Body of pancreas (tissue), 4 donors: Measurements from ENCODE around the gene OR5A1. TPM values are rescaled to one million over a fixed set of nuclear protein-coding genes. Genes with fewer than 3 reads are reported as not detected.

Experiments used
- ATAC-seq: fragments of 150-250 bp; one replicate; pipeline ENCODE4 v1.9.1; 2016
- DNase-seq, 4 donors: peaks; one replicate each; pipeline ENCODE4 v3.0.0-alpha.2; 2019
- H3K27ac ChIP-seq, 4 donors: fragments of 200-600 bp; sonication (generic); 1 replicate in 3 of 4; 2 replicates in 1 of 4; pipeline versions ENCODE4 v1.5.1 to v1.6.1; 2016 to 2019; ENCODE audit warnings: mild to moderate bottlenecking in 1 of 4, mixed read lengths in 1 of 4, moderate library complexity in 1 of 4
- H3K27me3 ChIP-seq, 2 donors: fragments of 200-600 bp; sonication (generic); one replicate each; pipeline ENCODE4 v1.6.0; 2016; ENCODE audit warnings: mild to moderate bottlenecking in 1 of 2
- H3K36me3 ChIP-seq, 2 donors: fragments of 200-600 bp; sonication (generic); replicated peaks in 1 of 2; 2 replicates each; pipeline ENCODE4 v1.5.1; 2016; ENCODE audit warnings: low read depth in 2 of 2; ENCODE audit not compliant: insufficient read depth in 1 of 2
- H3K4me1 ChIP-seq: fragments of 200-600 bp; sonication (generic); one replicate; pipeline ENCODE4 v1.6.0; 2016
- H3K4me3 ChIP-seq, 2 donors: fragments of 200-600 bp; sonication (generic); 1 replicate in 1 of 2; 2 replicates in 1 of 2; pipeline ENCODE4 v1.5.1; 2016 to 2019
- H3K9me3 ChIP-seq, 3 donors: fragments of 200-600 bp; sonication (generic); 1 replicate in 2 of 3; 2 replicates in 1 of 3; pipeline ENCODE4 v1.5.1; 2016
- POLR2A ChIP-seq, 3 donors: fragments of 450-650 bp; IDR thresholded peaks; one replicate each; pipeline ENCODE4 v1.6.1; 2016; ENCODE audit warnings: antibody characterized with exemption in 3 of 3, mild to moderate bottlenecking in 2 of 3
- WGBS, 2 donors: methylation state at CpG; one replicate each; pipeline ENCODE4 v1.1.5; 2017; 5-methylcytosine and 5-hydroxymethylcytosine counted together
- intact Hi-C: fragments of 100-400 bp; cut with DNase I; formaldehyde crosslinking; loops from one replicate; pipeline ENCODE4 v1.15.1; 2023
- total RNA-seq, 2 donors: library from RNA; depleted of rRNA; stranded (reverse); fragments of >200 nt; gene quantifications; one replicate each; pipeline ENCODE4 v1.1.0, GENCODE V29; 2016
- TF ChIP-seq, protein P1 (sequence below), 7 experiments: fragments of 450-650 bp in 4 of 7; fragments of 200-600 bp in 3 of 7; sonication (generic) in 3 of 7; IDR thresholded peaks; one replicate each; pipeline ENCODE4 v1.5.1; 2016 to 2019; ENCODE audit warnings: antibody characterized with exemption in 7 of 7

The OR5A1 gene
- not detected for total RNA-seq

DNA sequence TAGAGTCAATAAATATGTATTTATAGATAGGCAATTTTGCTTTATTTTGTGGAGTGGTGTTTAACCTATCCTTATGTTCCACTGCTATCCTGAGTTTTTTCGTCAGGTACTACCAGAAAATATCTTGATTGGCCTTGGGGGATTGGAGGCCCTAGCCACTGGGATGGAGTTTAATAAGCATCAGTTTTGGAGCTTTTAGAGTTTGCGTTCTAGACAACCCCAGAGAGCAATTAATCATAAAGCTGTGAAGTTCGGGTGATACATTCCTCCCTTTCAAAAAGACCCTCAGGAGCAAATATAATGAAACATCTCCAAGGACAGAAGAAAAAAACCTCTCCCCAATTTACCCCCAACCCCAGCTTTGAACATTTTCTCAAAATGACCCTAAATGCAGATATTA, at the start of gene OR5A1:
TSS of gene OR5A1 (plus strand) at position 301 of the 400 bp plus-strand sequence. CDS start 6,700 bp downstream, outside the sequence.
- H3K4me3 ChIP-seq, result no peak within 1 kb of the TSS
- no peak for DNase-seq
- no peaks in the 10 kb centered on the region for H3K36me3 ChIP-seq
- H3K27ac ChIP-seq, result no peak within 1 kb of the TSS
- ATAC-seq, result no peak
- intact Hi-C loops, result loop anchor here (10.0 kb wide), 1 partner anchor 171 kb away; no protein-coding TSS in a partner anchor
- WGBS, 2 donors, result 67 to 68% methylated on average over 3 of the region's 3 CpGs
- no peaks in the 10 kb centered on the region for H3K27me3 ChIP-seq
- TF ChIP-seq, protein P1, sequence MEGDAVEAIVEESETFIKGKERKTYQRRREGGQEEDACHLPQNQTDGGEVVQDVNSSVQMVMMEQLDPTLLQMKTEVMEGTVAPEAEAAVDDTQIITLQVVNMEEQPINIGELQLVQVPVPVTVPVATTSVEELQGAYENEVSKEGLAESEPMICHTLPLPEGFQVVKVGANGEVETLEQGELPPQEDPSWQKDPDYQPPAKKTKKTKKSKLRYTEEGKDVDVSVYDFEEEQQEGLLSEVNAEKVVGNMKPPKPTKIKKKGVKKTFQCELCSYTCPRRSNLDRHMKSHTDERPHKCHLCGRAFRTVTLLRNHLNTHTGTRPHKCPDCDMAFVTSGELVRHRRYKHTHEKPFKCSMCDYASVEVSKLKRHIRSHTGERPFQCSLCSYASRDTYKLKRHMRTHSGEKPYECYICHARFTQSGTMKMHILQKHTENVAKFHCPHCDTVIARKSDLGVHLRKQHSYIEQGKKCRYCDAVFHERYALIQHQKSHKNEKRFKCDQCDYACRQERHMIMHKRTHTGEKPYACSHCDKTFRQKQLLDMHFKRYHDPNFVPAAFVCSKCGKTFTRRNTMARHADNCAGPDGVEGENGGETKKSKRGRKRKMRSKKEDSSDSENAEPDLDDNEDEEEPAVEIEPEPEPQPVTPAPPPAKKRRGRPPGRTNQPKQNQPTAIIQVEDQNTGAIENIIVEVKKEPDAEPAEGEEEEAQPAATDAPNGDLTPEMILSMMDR (IDR thresholded peaks at IDR 0.05), result no peak
- no peak for TF ChIP-seq POLR2A (IDR thresholded peaks at IDR 0.05)
- H3K9me3 ChIP-seq, result no peaks in the 10 kb centered on the region
- no peaks in the 10 kb centered on the region for H3K4me1 ChIP-seq

DNA sequence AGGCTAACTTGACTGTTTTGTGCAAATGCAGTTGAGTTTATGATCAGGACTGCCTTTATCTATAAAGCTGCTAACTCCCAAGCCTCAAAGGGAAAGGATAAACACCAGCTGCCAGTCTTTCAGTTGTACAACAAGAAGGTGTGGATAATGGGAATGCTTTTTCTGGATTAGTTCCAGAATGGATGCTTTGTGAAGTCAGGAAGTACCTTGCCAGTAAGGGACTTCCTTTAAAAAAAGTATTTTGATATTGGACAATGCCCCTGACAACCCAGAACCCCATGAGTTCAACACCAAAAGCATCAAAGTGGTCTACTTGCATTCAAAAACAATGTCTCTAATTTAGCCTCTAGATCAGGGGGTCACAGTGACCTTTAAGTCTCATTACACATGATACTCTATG, 42.1 kb upstream of the OR5A1 start:
- no peaks in the 10 kb centered on the region for H3K4me1 ChIP-seq
- intact Hi-C loops, result no loop called here
- ATAC-seq (no peak), DNase-seq (no peak)
- TF ChIP-seq POLR2A (IDR thresholded peaks at IDR 0.05), result no peak
- TF ChIP-seq, protein P1 (IDR thresholded peaks at IDR 0.05), result no peak
- H3K27ac ChIP-seq, result no peak overlapping the region
- no peaks in the 10 kb centered on the region for H3K9me3 ChIP-seq
- H3K36me3 ChIP-seq, result no peaks in the 10 kb centered on the region
- no peaks in the 10 kb centered on the region for H3K27me3 ChIP-seq
- H3K4me3 ChIP-seq, result no peak overlapping the region

DNA sequence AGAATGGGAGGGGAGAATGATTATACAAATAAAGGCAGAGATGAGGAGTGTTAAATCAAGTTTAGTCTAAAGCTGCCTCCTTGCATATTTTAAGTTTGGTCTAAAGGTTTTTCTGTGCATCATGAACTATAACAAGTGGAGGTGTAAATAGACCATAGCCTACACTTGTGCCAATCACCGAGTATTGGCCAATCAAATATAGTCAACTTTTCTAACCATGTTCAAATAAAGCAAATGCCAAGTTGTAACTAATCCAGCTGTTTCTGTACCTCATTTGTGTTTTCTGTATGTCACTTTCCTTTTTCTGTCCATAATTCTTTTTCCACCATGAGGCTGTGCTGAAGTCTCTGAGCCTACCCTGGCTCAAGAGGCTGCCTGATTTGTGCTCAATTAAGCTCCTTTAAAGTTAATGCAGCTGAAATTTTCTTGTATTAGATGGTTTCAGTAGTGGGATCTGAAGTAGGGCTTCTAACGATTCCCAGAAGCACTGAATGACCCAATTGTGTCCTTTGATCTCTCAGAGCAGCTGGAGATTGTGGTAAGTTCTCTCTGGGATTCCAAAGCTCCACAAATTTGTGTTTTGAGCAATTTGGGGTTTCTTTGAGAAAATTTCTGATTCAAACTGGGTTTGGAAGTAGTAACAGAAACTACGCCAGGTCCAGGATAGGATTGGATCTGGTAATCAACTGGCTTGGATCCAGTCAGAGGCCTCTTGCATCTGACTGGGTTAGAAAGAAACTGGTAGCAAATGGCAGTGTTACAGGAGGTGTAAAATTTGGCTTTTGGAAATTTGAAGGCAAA, 35.6 kb upstream of the OR5A1 start:
- 65 to 75% methylated on average over 3 of the region's 3 CpGs for WGBS, 2 donors
- Histone ChIP-seq H3K27ac (no peak overlapping the region), H3K9me3 (no peaks in the 10 kb centered on the region), H3K4me3 (no peak overlapping the region), H3K36me3 (no peaks in the 10 kb centered on the region), H3K27me3 (no peaks in the 10 kb centered on the region), H3K4me1 (no peaks in the 10 kb centered on the region)
- no peak for ATAC-seq
- TF ChIP-seq, protein P1 (IDR thresholded peaks at IDR 0.05), result no peak
- TF ChIP-seq POLR2A (IDR thresholded peaks at IDR 0.05), result no peak
- intact Hi-C loops, result no loop called here
- no peak for DNase-seq

DNA sequence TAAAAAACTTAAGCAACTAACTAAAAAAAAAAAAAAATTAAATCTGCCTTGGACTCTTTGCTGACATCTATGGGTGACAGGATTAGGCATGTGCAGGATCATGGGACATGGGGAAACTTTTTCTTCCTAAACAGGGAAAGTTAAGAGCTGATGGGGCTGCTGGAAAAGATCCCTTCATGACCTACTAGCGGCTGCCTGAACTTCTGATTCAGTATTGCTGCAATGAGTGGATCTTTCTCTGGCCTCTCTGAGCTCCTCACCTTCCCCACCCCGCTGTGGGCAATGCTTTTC, 35.1 kb upstream of the OR5A1 start:
- no peaks in the 10 kb centered on the region for H3K9me3 ChIP-seq
- WGBS, 2 donors, result 86 to 89% methylated on average over 2 of the region's 2 CpGs
- no peaks in the 10 kb centered on the region for H3K4me1 ChIP-seq
- no peaks in the 10 kb centered on the region for H3K27me3 ChIP-seq
- H3K4me3 ChIP-seq, result no peak overlapping the region
- DNase-seq (no peak), ATAC-seq (no peak)
- intact Hi-C loops, result no loop called here
- H3K36me3 ChIP-seq, result no peaks in the 10 kb centered on the region
- H3K27ac ChIP-seq, result no peak overlapping the region
- TF ChIP-seq, protein P1 (IDR thresholded peaks at IDR 0.05), result peak in 3 of 7 experiments; percentile 5 to 10 (median 8)
- no peak for TF ChIP-seq POLR2A (IDR thresholded peaks at IDR 0.05)

DNA sequence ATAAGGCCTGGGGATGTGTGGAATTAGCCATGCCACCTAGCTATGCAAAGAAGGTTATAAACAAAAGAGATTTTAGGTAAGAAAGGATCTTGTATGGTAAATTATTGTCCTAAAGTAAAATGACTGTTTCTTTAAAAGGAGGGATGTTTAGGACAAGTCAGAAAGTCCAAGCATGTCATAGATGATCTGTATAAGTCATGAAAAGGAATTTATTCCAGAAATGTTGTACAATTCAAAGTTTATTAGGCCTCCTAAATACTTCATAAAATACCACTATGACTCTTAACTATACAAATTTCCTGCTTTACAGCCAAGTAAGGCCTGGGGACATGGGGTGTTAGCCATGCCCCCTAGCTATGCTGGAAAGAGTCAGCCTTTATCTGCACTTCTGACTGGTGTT, 32.7 kb upstream of the OR5A1 start:
- ATAC-seq, result no peak
- Histone ChIP-seq H3K4me3 (no peak overlapping the region), H3K9me3 (no peaks in the 10 kb centered on the region), H3K4me1 (no peaks in the 10 kb centered on the region), H3K36me3 (no peaks in the 10 kb centered on the region), H3K27me3 (no peaks in the 10 kb centered on the region), H3K27ac (no peak overlapping the region)
- TF ChIP-seq, protein P1 (IDR thresholded peaks at IDR 0.05), result no peak
- TF ChIP-seq POLR2A (IDR thresholded peaks at IDR 0.05), result no peak
- intact Hi-C loops, result no loop called here
- no peak for DNase-seq
